Bone marrow (tissue), 2 donors: ENCODE results near the gene SMAD6.

Experiments
- DNase-seq, 2 donors: peaks; one replicate each; lab custom pipeline; 2025; lab: John Stamatoyannopoulos, UW

SMAD6 gene

DNA sequence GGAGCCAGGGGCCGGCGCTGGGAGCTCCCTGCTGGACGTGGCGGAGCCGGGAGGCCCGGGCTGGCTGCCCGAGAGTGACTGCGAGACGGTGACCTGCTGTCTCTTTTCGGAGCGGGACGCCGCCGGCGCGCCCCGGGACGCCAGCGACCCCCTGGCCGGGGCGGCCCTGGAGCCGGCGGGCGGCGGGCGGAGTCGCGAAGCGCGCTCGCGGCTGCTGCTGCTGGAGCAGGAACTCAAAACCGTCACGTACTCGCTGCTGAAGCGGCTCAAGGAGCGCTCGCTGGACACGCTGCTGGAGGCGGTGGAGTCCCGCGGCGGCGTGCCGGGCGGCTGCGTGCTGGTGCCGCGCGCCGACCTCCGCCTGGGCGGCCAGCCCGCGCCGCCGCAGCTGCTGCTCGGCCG is 1.5 kb downstream of the SMAD6 start:
- DNase-seq: peak in 1 of 2 donors; percentile 37

DNA sequence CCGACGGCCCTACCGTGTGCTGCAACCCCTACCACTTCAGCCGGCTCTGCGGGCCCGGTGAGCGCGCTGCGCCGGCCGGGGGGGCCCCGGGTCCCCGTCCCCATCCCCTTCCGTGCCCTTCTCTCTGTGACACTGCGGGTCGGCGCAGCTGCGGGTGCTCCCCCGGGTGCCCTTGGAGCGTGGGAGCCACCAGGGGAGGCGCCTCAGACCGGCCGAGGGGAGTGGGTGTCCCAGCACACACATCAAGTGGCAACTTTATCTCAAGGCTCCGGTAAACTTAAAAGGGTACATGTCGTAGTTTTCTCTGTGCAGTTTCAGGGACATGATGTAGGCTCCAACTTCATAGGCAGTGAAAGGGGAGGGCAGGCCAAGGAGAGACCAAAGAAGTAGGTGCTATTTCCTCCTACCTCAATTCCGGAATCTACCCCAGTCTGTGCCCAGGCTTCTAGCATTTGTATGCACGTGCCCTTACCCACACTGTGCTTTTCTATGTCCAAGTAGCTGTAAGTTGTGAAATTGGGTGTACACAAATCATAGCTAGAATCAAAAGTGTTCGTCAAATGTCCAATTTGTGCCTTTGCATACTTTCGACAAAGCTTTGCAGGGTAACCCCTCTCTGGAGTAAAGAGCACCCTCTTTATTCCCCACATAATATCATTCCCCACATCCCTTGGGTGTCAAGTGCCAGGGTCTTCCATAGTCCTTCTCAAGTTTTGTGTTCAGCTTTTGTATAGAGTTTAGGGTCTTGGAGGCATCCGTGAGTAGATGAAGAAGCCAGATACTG is 2.2 kb downstream of the SMAD6 start:
- no peak for DNase-seq

DNA sequence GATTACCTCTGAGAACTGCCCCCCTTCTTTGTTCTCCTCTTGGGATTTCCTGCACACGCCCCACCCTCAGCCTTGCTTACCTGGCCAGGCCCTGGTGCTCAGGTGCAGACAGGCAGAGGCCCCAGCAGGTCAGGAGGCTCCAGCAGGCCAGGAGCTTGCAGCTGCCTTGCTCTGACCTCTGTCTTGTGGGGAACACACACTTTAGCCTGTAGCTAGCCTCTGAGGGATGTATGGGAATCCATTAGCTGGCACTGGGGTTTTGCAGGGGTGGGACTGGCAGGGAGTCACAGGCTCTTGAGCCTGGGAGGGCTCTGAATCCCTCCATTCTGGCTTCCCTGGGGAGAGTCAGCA is 2.7 kb downstream of the SMAD6 start:
- DNase-seq: no peak

DNA sequence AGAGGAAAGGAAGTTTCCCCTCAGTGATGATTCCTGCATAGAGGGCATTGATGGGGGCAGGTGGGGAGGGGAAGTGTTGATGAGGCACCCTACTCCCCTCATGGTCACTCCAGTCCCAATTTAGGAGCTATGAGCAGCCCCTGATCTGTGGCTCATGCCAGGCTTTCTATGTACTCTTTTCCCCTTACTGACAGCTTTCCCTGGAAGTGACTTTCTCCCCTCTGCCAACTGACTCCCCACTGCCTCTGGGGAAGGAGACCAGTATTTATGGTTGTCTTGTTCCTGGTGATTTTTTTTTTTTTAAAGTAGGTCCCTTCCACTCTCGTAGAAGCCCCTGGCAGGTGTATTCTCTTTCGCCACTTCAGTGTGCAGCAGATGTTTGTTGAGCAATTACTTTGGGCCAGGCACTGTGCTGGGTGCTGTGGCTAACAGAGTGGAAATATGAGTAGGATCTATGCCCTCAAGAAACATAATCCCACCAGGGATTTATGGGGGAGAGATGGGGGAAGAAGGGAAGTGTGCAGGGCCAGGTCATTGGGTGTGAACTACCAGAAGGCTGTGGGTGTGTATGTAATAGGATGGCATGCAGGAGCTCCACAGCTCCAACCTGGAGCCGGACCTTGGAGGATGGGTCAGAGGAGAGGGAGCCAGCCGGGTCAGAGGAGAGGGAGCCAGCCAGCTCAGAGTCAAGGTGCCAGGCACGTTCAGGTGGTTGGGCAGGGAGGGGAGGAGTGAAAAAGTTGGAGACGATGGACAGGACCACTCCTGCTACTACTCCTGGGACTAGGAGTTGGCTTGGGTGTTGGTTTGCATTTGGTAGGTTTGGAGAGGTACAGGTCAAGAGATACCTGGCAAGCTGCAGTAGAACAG is 3.5 kb downstream of the SMAD6 start:
- DNase-seq: no peak

DNA sequence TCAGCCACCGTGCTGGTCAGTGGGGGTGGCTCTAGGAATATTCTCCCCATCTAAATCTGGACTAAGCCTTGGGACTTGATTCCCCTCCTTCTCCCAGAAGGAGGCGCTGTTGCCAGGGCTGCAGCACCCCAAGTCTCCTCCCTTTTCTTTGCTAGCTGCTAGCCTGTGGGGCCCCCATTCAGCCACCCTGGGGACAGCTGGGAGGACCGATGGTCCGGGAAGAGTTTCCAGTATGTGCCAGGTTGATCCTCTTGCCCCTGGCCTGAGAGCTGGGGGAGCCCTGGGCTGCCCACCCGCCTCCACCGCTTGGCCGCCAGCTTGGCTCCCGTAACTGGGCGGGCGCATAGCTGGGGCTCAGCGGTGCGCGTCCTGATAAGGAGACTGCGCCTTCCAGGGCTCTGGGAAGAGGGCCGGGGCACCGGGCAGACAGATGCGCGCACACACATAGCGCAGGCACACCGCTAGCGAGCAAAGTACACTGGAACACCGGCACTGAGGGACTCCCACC is 4.2 kb downstream of the SMAD6 start:
- DNase-seq: no peak

DNA sequence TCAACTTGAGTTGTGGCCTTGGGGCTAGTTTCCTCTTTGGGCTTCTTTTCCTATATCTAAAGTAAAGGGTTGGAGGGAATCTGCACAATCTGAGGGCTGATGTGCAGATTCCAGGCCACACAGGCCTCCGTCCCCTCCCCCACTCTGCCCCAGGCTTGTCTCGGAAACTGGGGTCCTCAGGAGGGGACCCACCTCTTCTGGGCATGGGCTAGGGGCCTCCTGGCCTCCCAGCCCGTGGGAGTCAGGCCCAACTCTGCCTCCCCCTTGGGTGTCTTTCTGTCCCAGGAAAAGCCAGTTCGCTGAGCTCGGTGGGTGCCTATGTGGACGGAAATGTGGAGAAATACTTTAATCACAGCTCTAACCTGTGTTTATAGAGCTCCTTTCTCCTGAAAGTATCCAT is 4.8 kb downstream of the SMAD6 start:
- no peak for DNase-seq

DNA sequence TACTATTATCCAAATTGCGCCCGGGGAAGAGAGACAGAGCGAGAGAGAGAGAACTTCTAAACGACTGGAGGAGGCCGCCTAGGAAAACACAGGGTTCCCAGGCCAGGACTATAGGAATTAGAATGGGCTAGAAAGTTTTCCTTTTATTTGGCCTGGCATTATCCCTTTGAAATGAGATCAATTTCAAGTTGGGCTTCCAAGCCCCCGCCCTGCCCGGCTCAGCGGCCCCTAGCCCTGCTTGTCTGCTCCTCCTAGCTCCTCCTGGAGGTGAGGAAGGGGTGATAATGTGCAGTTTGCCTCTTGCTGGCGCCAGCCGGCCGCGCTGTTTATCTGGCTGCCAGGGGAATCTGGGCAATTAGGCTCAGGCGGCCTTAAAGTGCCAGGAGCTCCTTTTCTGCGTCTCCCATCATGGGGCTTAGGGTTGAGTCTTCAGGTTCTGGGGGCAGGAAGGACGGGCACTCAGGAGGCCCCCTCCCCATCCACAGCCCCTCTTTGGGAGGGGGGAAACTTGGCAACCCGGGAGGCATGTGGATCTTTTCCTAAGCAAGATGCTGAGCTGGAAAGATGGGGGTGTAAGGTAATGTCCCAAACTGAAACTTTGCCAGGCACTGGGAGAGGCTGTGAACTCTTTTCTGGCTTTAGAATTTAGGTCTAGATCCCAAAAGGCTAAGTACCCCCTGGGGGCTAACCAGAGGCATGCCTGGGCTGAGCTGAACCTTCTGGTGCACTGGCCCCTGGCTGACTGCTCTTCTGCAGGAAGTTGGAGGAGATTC is 5.5 kb downstream of the SMAD6 start:
- no peak for DNase-seq

DNA sequence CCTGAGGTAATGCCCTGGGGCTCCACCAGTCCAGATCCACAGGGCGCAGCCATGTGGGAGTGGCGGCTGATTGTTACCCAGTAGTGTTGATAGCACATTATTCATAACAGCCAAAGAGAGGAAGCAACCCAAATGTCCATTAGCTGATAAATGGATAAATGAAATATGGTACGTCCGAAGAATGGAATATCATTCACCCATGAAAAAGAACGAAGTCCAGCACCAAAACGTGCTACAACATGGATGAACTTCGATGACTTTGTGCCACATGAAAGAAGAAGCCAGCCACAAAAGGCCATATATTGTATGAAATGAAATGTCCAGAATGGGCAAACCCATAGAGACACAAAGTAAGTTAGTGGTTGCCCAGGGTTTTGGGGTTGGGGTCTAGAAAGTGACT is 6.4 kb downstream of the SMAD6 start:
- DNase-seq: no peak

DNA sequence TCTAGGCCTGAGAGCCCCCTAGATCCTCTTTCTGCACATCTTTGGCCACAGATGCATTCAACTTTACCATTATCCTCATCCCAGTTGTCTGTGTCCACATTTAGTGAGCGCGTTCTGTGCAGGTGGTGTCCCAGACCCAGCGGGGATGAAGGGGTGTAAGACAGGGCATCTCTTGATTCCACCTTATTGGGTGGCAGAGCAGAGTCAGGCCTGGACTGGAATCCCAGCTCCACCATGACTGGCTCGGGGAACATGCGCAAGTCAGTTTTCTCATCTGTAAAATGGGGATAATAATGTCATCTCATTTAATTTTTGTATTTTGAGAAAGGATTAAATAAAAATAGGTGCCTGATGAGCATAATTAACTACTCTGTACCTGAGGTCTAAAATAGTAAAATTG is 7.8 kb downstream of the SMAD6 start:
- DNase-seq: no peak

DNA sequence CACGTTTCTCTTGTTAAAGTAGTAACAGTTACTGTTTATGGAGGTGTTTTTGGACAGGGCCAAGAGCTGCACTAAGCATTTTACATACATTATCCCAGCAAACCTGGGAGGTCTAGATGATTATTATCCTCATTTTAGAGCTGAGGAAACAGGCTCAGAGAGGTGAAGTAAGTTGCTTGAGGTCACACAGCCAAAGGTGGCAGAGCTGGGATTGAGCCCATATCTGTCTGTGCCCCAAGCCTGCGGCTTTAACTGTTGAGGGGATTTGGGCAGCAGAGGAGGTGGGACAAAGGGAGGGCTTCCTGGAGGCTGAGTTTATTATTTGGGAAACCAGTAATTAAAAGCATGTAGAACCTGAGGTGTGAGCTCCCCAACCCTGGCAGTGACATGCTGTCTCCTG is 9.2 kb downstream of the SMAD6 start:
- DNase-seq: no peak

DNA sequence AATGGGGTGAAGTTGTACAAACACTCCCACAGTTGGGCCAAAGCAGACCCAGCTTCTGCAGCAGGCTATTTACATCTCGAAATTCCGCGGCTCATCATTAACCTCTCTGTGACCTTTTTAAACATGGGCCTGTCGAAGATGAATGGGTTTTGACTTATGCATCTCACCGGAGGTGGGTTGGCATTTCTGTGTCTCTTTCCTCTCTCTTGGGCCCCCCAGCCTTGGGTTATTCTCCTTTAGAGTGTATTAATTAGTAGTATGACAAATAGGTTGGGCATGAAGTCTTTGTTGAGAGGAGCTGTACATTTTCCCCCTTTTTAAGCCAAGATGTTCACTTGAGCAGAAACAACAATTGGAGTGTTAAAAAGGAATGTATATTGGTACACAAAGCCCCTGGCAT is 9.8 kb downstream of the SMAD6 start:
- no peak for DNase-seq

DNA sequence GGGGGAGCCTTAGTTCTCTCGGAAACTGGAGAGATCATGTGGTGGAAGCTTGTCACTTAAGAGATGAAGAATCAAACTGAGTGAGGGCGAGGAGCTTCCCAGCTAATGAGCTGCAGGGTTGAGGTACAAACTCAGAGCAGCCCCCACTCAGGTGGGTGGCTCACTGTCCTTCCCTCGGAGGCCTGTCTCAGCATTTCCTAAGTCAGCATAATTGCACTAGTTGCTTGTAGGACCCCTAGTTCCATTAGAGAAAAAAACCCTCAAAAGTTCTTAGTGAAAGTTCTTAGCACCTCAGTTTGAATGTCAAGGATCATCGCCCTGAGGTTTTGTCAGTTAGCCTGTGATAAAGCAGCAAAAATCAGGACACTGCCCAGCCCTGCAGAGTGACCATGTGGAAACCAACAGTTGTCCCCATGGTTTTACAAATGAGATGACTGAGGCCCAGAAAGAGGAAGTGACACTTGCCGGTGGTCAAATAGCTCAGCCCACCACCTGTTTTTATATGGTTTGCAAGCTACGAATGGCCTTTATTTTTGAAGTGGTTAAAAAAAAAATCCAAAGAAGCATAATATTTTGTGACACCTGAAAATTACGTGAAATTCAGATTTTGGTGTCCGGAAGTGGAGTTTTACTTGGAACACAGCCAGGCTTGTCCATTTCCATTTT is 11.9 kb downstream of the SMAD6 start:
- DNase-seq: no peak

DNA sequence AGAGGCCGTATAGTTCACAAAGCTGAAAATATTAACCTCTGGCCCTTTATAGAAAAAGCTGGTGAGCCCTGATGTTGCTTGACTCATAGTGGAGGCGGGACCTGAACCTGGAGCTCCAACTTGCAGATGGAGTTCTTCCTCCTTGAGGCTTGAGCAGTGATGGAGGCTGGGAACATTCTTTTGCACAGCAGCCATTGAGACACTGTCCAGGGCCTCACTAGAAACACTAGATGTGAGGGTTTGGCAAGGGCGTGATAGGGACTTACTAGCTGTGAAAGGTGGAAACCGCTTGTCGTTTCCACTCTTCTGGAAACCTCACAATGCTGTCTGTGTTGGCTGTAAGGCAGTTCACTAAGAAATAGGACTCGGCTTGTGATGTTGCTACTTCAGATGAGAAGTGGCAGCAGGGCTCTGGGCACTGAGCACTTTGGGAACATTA is 12.5 kb downstream of the SMAD6 start:
- DNase-seq: no peak

DNA sequence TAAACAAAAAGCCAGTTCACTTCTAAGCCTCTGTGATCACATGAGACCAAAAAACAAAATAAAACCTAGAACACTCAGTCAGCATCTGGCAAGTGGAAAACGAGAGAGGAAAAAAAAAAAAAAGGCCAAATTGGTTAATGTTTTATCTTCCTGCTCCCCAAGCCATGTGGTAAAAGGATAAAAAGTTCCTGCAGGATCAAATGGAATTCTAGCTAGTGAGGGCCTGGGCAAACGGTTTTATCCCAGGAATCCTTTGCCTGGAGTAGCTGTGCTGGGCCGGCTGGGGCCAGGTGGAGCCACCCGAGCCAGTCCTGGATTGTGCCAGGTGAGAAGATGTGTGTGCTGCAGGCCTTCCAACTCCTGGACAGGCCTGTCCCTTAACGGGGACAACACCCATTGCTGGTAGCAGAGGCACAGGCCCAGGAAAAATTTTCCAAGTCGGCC is 13.2 kb downstream of the SMAD6 start:
- no peak for DNase-seq

DNA sequence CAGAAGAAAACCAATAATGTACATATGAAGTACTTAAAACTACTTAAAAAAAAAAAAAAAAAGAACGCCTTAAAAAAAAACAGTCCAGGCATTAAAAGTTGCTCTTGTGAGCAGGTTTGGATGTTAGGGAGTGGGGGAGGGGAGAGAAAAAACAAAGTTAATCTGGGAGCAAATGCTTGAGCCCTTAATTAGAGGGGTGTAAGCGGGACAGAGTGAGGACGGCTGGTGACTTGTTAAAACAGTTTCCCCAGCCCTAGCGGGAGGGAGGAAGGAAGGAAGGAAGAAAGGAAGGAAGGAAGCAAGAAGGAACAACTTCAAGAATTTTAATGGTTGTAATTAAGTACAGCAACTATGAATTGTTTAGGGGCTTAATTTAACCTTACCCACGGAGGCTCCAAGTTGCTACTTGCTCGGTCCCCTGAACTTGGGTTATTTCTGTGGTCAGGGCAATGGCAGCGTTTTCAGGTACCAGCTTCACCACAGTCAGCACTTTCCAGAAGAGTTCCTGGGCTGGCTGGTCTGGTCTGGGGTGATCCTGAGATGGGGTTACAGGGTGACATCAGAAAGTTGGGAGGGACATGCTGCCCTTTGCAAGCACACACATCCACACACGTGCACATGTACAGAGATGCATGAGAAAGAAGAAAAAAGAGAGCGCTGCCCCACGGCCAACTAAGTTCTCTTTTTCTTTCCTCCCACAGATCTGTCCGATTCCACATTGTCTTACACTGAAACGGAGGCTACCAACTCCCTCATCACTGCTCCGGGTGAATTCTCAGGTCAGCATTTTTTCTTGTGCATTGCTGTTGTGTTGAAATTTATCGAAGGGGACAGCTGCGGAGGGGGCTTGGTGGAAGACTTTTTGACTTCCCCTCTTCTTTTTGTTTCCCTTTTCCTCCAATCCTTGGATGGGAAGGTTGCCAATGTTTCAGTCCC is 14.0 kb downstream of the SMAD6 start:
- DNase-seq: no peak

DNA sequence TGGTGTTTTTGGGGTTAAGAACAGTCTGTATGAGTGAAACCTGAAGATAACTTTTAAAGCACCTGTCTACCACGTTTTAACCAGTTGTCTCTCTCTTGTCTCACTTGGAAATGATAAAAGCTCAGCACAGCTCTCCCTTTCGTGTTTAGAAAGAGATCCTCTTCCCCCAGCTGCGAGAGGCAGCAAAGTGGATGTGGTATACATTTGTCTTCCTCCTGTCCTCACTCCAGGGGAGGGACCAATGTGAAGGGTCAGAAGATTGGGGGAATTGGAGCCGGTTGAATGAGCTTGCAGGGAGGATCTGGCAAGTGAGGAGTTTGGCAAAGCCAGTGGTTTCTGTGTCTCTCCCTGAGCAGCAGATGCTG is 14.6 kb downstream of the SMAD6 start:
- DNase-seq: no peak

DNA sequence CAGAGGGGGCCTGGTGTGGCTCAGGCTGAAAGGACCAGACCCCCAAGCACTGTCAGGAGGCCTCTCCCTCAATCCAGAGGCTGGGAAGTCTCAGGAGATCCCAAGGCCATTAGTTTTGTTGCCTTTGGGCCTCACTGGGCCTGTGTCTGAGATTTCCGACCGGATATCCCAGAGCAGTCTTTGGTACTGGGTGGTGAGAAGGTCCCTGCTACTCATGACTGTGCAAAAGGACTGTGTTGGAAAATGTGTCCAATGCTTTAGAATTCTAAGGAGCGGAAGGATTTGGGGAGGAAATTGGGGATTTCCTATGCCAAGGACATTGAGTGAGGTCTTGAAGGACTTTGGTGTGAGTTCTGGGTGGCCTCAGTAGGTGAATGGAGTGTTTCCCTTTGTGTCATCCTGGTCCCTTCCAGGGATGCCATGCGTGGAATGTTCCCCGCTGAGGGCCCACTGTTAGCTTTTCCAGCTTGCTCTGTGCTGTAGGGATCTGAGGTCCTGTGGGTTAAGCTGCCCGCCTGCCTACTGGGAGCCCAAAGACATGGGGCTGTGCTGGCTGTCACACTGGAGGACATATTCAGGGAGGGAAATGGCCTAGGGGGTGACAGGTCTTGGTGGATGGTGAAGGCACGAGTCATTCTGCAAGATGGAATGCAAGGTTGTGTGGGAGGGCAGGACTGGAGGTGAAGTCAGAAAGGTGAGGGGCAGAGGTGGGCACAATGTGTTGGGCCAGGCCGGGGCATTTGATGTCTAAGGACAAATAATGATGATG is 16.4 kb downstream of the SMAD6 start:
- DNase-seq: no peak

DNA sequence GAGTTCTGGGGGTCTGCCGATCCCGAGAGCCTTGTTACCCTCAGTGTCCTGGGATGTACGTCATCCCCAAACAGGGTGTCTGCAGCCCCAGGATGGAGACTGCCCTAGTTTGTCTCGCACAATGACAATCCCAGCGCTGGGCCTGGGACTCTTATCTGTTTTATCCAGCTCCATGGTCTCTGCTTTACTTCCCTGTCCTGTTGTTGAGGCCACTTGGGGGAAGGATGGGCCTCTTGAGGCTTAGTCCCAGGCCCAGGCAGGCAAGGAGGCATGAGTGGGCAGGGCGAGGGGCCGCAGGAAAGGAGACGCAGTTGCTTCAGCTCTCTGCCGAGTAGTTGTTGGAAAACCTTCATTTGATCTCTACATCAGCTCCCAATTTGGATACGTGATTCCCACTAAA is 17.4 kb downstream of the SMAD6 start:
- DNase-seq: no peak

DNA sequence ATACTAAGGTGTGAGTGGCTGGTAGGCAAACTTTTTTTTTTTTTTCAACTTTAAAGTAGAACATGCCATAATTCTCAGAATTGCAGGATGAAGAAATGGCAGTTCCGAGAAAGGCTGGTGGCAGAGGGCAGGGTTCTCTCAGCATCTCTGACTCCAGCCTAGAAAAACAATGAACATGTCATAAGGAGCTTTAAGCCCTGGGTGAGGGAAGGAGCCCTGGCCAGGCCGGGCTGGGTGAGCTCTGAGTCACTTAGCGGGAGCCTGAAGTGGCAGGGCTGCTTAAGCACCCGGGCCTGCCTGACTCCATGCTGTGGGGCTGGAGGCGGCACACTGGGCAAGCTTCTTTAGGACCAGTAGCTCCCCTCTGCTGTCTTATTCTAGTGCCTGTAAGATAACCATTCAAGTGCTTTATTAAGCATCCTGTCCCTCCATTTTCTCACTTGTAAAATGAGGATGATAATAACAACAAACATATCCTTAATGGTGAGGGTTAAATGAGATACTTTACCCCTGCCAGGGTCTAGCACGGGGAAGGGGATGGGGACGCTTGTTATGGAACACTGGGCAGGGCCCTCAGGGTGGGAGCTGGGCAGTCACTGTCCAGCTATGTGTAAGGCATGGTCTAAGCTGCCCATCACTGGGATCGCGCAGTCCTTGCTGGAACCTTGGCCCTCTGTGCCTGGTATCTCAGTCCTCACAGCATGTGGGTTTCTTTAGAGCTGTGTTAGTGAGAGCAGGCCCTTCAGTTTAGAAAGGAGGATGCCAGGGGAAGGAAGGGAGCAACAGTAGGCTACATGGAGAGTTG is 18.4 kb downstream of the SMAD6 start:
- no peak for DNase-seq
